HG02759 (cell line): Measurements from ENCODE around the gene CCBE1.
"Not testable (repeated sequence)": the region's sequence is repeated elsewhere in the genome, so short reads cannot be mapped to it uniquely, and the experiment has no call there.

ENCODE experiments used
- ATAC-seq: cut with Tn5 transposase; IDR thresholded peaks from one replicate; pipeline ENCODE4 v1.9.1; 2021; ENCODE audit warnings: mild to moderate bottlenecking, moderate library complexity; ENCODE audit not compliant: unreplicated experiment

Gene CCBE1

DNA sequence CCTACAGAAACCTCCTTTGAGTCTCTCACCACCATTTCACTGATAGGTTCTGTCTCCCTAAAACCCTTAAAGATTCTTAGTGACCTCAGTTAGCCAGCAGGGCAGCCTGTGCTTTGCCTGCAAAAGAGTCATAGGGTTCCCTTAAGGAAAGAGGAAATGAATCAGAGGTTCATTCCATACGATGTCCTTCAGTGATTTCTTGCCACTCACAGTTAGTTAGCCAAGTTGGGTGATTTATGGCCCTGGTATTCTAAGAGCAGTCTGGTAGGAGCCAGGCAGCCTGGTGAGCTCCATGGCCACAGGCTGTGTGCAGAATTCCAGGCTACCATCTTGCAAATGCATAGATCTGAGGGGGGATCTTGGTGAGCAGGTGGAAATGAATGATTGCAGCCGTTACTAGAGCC, 18.7 kb upstream of the CCBE1 start:
- ATAC-seq = no peak

DNA sequence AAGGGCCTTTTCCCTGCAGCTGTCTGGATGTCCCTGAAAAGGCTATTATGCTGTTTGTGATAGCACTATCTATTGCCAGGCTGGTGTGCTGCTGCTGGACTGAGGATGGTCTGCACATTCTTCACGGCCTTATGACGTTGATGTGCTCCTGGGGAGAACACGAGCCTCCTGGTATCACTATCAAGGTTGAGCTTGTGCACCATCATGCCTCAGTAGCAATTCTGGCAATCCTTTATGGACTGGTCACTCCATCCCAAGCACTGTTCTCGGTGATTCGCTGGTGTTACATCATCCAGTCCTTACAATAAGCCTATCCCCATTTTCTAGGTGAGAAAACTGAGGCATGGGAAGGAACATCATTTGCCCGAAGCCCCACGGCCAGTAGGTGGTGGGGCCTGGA, 18.2 kb upstream of the CCBE1 start:
- ATAC-seq = no peak

DNA sequence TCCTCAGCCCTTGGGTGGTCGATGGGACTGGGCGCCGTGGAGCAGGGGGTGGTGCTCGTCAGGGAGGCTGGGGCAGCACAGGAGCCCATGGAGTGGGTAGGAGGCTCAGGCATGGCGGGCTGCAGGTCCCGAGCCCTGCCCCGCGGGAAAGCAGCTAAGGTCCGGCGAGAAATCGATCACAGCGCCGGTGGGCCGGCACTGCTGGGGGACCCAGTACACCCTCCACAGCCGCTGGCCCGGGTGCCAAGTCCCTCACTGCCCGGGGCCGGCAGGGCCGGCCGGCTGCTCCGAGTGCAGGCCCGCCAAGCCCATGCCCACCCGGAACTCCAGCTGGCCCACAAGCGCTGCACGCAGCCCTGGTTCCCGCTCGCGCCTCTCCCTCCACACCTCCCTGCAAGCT, 16.9 kb upstream of the CCBE1 start:
- ATAC-seq = not testable (repeated sequence)

DNA sequence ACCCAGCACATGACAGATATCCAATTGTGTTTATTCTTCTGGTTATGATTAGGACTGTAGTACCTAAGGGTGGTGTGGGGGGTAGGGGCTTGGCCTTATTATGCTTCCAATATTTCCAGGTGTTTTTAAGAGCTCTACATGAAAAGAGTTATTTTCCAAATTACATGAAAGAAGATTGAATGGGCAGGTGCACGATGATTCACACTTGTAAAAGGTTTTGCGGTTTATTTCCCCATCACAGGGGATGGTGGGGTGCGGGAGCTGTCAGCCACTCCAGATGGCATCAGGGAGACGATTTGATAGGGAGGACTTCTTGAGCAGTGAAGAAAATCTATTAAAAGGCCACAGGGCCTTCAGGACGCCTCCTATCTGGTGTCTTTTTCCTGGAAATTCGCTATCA, 15.1 kb upstream of the CCBE1 start:
- no peak for ATAC-seq

DNA sequence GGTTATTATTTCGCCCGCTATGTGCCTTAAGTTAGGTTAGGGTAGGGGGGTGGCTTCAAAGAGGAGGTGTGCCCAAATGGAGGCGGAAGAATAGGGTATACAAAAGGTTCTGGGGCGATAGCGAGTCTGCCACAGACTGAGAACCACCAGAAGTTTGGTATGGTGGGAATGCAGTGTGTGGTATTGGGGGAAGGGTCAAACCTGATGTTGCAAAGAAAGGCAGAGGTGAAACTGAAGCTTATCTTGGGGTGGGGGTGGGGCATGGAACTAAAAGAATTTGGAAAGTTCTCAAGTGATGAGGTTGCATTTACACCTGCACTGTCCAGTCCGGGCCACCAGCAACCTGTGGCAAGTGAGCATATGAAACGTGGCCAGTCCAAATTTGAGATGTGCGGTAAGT, 11.8 kb upstream of the CCBE1 start:
- no peak for ATAC-seq

DNA sequence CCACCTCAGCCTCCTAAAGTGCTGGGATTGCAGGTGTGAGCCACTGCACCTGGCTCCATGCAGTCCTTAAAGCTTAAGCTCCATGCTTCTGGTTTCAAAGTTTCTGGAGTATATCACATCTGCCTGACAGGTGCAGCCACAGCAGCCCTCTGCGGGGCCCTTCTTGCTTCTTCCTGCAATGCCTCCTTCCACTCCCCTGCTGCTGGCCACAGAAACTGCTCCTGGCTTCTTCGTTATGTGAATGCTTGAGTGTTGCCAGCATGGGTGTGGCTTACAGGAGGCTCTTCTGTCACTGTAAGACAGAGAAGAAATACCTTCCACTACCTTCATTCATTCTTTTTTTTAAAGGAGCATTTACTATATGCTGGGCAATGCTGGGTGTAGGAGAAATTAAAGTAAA, 10.1 kb upstream of the CCBE1 start:
- ATAC-seq = no peak

DNA sequence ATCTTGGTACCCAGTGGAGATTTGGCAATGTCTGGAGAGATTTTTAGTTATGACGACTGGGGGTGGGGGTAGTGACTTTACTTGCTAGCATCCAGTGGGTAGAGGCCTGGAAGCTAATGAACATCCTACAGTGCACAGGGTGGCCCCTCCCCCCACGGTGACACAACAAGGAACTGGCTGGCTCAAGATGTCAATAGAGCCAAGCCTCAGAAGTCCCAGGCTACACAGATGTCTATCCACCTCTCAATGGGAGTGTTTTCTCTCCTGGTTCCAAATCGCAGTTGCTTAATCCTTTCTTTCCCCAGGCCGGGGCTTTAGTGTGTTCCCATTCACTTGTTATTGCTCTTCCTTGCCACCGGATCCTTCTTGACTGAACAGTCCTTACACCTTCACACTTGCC, 9.3 kb upstream of the CCBE1 start:
- ATAC-seq = no peak

DNA sequence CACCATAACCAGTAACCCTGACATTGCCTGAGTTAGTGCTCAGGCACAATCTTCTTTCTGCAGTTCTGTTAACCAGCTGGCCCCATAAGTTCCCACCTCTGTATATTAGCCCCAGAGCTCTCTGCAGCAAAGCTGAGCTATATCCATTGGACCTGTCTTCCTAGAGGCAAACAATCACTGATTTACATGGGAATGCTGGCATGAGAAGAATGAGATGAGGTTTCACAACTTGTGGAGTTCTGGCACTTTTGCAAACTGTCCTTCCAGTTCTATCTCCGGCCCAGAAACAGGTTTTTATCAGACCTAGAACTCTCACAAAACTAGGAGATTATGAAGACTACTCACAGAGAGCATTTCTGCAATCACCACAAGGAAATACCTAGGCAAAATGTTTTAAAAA, 7.9 kb upstream of the CCBE1 start:
- no peak for ATAC-seq

DNA sequence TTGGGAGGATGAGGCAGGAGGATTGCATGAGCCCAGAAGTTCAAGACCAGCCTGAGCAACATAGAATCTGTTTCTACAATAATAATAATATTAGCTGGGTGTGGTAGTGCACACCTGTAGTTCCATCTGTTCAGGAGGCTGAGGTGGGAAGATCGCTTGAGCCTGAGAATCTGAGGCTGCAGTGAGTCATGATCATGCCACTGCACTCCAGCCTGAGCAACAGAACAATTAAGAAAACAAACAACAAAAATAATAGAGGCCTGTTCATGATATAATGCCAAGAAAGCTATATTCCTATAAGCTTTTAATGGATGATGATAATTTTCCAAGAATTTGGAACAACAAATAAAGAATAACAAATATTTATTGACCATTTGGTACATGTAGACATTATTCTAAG, 6.9 kb upstream of the CCBE1 start:
- no peak for ATAC-seq

DNA sequence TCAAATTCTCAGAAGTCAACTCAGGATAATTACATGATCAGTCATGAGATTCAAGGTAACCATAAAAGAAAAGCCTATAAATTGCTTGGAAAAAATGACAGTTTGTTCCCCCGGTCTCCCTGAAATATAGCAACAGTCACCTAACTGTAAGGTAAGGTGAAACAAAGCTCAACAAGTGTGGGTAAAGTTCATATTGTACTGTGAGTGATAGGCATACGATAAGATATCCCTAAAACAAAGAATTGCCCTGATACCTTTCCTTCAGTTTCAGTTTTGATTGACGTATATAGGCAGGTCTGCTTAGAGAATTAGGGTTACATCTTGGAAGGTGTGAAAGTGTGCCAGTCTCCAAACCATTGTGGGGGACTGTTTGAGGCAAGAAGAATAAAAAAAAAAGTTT, 4.0 kb upstream of the CCBE1 start:
- ATAC-seq = no peak

DNA sequence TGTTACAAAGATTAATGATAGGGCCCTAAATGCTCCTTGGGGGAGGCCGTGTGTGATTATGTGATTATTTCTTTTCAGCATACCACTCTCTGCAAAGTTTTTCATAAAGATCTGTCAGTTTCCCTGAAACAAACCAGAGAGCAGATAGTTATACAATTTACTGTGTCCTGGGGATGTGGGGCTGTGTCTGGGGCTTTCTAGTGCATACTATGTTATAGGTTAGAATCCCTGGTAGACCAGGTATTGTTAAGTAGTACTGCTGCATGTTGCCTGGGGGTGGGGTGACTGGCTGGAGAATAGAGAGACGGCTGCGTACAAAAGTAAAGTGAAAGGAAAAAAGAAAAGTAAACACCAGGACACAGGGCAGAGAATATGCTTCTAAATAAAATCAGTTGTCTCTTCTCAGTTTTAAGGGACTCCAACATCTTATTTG, 3.3 kb upstream of the CCBE1 start:
- no peak for ATAC-seq

DNA sequence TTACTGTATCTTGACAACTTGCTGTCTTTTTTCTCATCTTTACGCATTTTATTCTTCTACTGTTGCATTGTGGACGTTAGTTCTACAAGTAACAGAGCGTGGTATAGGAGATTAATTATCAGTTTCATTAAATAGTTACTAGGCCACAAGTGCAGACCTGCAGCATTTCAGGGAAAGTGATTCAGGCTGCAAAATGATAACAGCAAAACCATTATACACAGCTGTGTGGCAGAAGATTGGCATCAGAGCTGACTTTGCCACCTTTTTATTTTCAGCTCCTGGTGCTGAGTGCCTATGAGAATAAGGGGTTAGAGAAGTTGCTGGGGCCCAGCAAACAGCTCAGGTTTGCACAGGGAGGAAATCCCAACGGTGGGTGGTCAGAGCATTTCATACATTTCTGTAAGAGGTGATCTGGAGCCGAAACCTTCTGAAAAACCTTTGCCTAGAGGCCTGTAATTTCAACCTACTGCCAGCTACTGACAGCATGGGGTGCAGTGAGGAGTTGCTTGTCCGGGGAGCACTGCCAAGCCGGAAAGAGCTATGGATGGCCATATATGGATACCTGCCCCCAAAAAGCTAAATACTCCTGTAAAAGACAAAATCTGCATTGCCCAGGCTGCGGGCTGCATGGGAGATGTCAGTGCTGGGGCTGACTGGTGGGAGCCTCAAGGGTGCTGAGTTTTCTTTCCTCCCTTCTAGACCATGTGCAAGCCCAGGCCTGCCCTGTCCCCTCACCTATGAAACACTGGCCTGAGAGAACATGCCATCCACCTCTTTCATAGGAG, 2.7 kb upstream of the CCBE1 start:
- ATAC-seq = no peak

DNA sequence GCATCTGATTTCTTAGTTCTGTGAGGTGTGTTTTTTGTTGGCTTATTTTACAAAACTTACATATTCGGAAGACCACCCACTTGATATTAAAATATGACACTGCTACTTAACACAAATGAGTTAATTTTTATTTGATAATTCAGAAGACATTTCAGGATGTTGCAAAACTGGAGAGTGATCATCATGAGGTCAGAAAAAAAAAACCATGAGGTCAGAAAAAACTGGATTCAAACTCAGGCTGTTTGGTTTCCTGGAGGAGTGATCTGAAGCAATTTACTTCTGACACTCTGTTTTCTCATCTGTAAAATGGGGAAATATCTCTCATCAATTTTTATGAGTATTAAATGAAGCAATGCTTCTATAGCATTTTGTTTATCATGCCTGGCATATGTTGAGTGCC, 1.8 kb upstream of the CCBE1 start:
- no peak for ATAC-seq

DNA sequence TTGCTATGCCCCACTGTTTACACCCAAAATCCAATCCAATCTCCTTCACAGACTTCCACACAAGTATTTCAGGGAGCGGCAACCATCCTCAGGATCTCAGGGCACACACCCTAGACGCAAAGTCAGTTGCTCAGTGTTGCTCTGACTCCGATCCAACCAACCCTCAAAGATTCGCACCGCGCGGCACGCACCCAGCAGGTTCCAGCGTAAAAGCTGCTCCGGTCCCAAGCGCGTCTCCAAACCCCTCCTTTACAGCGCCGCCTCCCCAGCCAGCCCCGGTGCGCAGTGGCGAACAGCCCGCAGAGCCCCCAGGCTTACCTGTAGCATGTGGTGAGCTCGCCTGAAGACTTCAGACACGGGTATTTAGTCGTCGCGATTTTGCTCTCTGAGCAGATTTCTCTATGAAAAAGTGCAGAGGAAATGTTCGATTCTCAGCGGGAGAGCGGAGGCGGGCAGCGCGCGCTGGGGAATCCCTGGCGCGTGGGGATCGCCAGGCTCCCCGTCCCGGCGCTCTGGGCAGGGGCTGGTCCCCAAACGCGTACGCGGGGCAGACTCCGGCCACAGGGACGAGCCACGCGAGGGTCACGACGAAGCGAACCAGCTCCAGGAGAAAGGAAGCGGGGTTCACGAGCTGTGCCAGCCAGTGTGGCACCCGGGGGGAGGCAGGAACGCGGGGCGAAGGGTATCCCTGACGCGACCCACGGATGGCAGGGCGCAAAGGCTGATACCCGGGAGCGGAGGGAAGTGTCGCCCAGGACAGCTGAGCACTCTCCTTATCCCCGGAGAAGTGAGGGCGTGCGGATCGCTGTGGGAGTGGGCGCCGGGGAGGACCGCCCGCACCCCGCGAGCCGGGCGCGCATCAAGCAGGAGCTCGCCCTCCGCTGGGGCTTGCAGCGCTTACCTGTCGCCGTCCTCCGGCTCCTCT, 650 bp downstream of the CCBE1 start:
- ATAC-seq = peak; percentile 47

DNA sequence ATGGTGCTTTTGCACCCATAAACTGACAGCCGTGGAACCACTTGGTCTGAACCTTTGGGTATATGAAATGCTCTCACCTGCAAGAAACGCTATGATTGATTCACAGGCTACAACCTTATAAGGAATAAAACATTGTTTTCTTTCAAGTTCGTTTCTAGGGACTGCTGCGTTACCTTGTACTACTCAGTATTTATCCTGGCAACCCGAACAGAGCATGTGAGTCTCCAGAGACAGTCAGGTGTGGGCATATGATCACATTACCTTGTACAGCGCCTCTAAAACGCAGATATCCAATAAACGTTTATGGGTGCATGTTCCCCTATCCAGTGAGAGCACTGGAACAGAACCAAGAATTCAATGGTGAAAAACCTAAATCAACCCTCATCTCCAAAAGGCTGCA, 1.7 kb downstream of the CCBE1 start:
- no peak for ATAC-seq

DNA sequence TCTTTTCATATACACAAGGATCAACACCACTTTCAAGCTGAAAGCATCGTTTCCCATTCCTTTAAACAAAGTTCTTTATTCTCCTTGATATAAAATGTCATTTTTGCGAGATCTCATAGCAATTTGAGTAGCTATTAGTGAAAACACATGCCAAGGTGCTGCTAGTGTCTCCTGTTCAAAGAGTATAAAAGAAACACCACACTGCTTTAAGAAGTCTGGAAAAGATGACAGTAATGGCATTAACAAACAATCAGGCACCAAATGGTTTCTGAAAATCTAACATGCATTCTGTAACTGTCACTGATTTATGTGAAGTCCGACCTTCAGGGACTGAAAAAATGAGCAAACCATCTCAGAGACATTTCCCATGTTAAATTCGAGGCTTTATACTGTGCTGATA, 2.4 kb downstream of the CCBE1 start:
- no peak for ATAC-seq

DNA sequence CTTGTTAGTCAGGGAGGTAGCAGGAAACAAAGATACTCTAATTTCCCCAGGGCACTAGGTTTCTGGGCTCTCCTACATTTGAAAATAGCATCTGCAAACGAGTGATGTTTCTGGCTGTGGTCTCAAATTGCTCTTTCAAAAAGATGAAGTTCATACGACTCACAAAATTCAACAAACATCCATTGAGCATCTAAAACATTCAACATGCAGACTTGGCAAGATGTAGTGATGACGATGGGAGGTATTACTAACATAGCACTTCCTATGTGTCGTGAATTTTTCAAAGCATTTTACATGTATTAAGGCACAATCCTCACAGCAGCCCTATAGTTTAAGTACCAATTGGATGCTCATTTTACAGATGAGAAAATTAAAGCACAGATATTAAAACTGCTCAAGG, 5.2 kb downstream of the CCBE1 start:
- ATAC-seq = no peak

DNA sequence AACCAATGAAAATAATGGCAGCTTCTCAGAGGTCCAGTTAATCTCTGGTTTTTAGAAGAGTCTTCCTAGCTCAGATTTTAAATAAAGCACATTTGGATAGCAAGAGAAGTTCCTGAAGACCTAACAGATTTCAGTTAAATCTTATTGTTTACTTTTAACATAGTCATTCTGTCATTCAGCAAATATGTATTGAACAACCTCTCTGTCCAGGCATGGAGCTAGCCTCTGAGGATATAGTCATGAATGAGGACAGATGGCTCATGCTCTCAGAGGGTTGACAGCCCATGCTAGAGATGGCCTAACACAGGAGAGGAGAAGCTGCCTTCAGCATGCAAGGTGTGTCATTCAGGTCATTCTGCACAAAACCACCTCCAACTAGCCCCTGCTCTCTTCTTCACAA, 6.2 kb downstream of the CCBE1 start:
- ATAC-seq = no peak

DNA sequence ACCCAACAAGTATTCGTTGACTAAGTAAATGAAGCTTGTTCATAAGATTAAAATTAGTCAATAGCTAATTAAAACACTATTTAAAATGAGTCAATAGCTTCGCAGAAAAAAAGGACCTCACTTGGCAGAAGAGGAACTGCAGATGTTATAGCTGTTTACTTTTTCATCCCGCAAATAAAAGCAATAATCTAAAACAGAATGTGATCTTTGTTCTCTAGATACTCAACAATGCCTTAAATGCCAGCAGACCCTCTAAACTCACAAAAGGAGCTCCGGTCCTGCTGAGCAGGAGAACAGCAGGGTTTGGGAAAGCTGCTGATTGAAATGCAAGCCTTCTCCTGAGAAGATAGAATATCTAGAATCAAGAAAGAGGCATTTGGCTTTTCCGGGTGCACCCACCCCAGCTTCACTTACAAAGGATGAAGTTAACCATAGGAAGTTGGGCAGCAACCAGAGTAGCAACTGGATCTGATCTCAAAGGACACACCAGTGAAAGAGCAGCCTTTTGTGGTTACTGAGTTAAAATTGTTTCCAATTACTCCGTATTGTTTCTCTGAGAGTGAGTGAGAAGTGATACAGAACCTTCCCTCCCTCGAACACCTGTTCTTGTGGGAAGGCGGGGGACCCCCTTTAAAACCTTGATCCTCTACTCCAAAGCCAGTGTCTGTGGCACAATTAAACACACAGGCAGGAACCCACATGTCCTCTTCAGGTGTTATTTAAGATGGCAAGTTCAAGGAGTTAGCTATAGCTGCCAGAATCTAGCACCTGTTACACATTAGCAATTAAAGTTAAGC, 6.8 kb downstream of the CCBE1 start:
- ATAC-seq = no peak

DNA sequence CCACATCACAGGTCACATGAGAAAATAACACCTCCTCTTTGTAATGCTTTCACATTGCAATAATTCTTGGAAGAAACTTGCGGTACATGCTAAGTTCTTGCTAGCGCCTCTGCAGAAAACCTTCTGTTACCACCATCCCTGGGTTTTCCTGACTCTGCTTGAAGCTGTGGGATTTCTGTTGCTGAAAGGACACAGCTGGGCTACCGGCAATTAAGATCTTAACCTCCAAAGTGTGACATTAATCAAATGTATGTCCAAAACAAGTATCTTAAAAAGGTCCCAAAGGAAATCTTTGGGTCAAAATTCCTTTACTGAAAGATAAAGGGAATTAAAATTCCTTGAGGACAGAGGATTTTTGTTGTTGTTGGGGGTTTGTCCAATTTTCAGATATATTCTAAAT, 7.5 kb downstream of the CCBE1 start:
- no peak for ATAC-seq

DNA sequence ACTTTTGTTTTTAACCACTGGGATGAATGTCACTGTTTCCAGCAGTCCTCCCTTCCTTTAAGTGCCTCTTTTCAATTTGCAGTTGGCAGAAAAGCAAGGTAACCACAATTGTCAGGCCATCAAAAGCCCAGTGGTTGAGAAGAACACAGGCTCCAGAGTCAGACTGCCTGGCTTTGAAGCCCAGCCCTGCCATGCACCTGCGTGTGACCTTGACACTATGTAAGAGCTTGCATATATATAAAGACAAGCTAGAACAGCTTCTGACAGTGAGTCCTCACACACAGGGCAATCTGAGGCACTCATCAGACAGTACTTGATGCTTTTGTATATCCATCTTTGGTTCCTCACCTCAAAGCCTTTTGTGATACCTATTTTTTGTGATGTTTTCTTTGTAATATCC, 11.0 kb downstream of the CCBE1 start:
- ATAC-seq = no peak
